ENCODE results near the gene COL7A1. TPM values are rescaled to one million over a fixed set of nuclear protein-coding genes. Genes with fewer than 3 reads are reported as not detected.

Gene COL7A1
- total RNA-seq, 1 donor from 2014 or later = 3.7 TPM

- H3K9me3 ChIP-seq = no peaks in the 10 kb centered on the region
- no peak overlapping the region for H3K4me3 ChIP-seq
- DNase-seq = no peak
- intact Hi-C loops (cut with DNase I) = no loop called here
- no peaks in the 10 kb centered on the region for H3K4me1 ChIP-seq
- H3K27ac ChIP-seq = no peak overlapping the region
- no peak for TF ChIP-seq CTCF (IDR thresholded peaks at IDR 0.05)
- H3K36me3 ChIP-seq = no peaks in the 10 kb centered on the region
- H3K27me3 ChIP-seq = no peaks in the 10 kb centered on the region
- ATAC-seq = no peak
These were observed 25.7 kb downstream of the COL7A1 start for GRCh38 chr3:48569400-48569799.

- ATAC-seq (no peak), DNase-seq (no peak)
- Histone ChIP-seq H3K9me3 (no peaks in the 10 kb centered on the region), H3K27ac (no peak overlapping the region), H3K4me1 (peaks cover 3% of the 10 kb centered on the region), H3K4me3 (no peak overlapping the region), H3K36me3 (no peaks in the 10 kb centered on the region), H3K27me3 (no peaks in the 10 kb centered on the region)
- intact Hi-C loops (cut with DNase I) = no loop called here
- TF ChIP-seq CTCF (IDR thresholded peaks at IDR 0.05) = no peak
These were observed 26.7 kb downstream of the COL7A1 start for GRCh38 chr3:48568476-48568875.

GRCh38 chr3:48567500-48567899 is 27.6 kb downstream of the COL7A1 start:
- no peak for TF ChIP-seq CTCF (IDR thresholded peaks at IDR 0.05)
- intact Hi-C loops (cut with DNase I) = no loop called here
- Histone ChIP-seq H3K4me1 (peaks cover 3% of the 10 kb centered on the region), H3K36me3 (no peaks in the 10 kb centered on the region), H3K27ac (no peak overlapping the region), H3K4me3 (no peak overlapping the region), H3K9me3 (no peaks in the 10 kb centered on the region), H3K27me3 (no peaks in the 10 kb centered on the region)
- ATAC-seq = no peak
- DNase-seq = no peak

- H3K27me3 ChIP-seq = no peaks in the 10 kb centered on the region
- H3K27ac ChIP-seq = no peak overlapping the region
- intact Hi-C loops (cut with DNase I) = no loop called here
- no peak for TF ChIP-seq CTCF (IDR thresholded peaks at IDR 0.05)
- DNase-seq (no peak), ATAC-seq (no peak)
- H3K9me3 ChIP-seq = no peaks in the 10 kb centered on the region
- H3K36me3 ChIP-seq = no peaks in the 10 kb centered on the region
- H3K4me3 ChIP-seq = no peak overlapping the region
- H3K4me1 ChIP-seq = peaks cover 3% of the 10 kb centered on the region
These were observed 28.0 kb downstream of the COL7A1 start for GRCh38 chr3:48567090-48567489.

GRCh38 chr3:48566401-48566760 is 28.7 kb downstream of the COL7A1 start:
- no peak for TF ChIP-seq CTCF (IDR thresholded peaks at IDR 0.05)
- intact Hi-C loops (cut with DNase I) = no loop called here
- Histone ChIP-seq H3K27me3 (no peaks in the 10 kb centered on the region), H3K4me1 (peaks cover 3% of the 10 kb centered on the region), H3K36me3 (no peaks in the 10 kb centered on the region), H3K9me3 (no peaks in the 10 kb centered on the region), H3K27ac (no peak overlapping the region), H3K4me3 (no peak overlapping the region)
- ATAC-seq (no peak), DNase-seq (no peak)
